ENCODE results near the gene AKT1S1.

GRCh38 chr19:49904136-49904535, 27.0 kb upstream of the AKT1S1 start:
- TF ChIP-seq CTCF (conservative IDR thresholded peaks at IDR 0.05; ENCODE audit: low read depth, low read length) = no peak
- TF ChIP-seq EZH2 (IDR thresholded peaks at IDR 0.05; ENCODE audit: borderline replicate concordance, low read depth, low read length, poor library complexity, severe bottlenecking) = no peak
